Limb (tissue), 2 donors: ENCODE data around the gene RTN4R.
"Not testable (repeated sequence)": the region's sequence is repeated elsewhere in the genome, so short reads cannot be mapped to it uniquely, and the experiment has no call there.

Source experiments
- DNase-seq, 2 donors: peaks; one replicate each; pipeline ENCODE4 v3.0.0-alpha.2; 2016; ENCODE audit errors: extremely low spot score in 2 of 2

The RTN4R gene

GRCh38 chr22:20305894-20306645 lies 38.0 kb upstream of the RTN4R start:
- DNase-seq = no peak

GRCh38 chr22:20305230-20305893 lies 37.2 kb upstream of the RTN4R start:
- not testable (repeated sequence) for DNase-seq

- no peak for DNase-seq
These were observed 36.5 kb upstream of the RTN4R start for GRCh38 chr22:20304646-20305045.

GRCh38 chr22:20303229-20303534 lies 35.1 kb upstream of the RTN4R start:
- not testable (repeated sequence) for DNase-seq

GRCh38 chr22:20302438-20303228 lies 34.5 kb upstream of the RTN4R start:
- no peak for DNase-seq

GRCh38 chr22:20299746-20300136 lies 31.6 kb upstream of the RTN4R start:
- DNase-seq = no peak

- DNase-seq = peak; percentile 72 to 89
These were observed 31.0 kb upstream of the RTN4R start for GRCh38 chr22:20298803-20299745.

- DNase-seq = no peak
These were observed 30.1 kb upstream of the RTN4R start for GRCh38 chr22:20298110-20298802.

GRCh38 chr22:20297414-20298109 lies 29.4 kb upstream of the RTN4R start:
- no peak for DNase-seq

- DNase-seq = no peak
These were observed 28.5 kb upstream of the RTN4R start for GRCh38 chr22:20296598-20296997.

GRCh38 chr22:20295262-20296064 lies 27.3 kb upstream of the RTN4R start:
- no peak for DNase-seq

- DNase-seq = no peak
These were observed 24.6 kb upstream of the RTN4R start for GRCh38 chr22:20292673-20293232.

GRCh38 chr22:20292108-20292507 lies 24.0 kb upstream of the RTN4R start:
- no peak for DNase-seq

- no peak for DNase-seq
These were observed 23.5 kb upstream of the RTN4R start for GRCh38 chr22:20291604-20292063.

GRCh38 chr22:20291249-20291586 lies 23.1 kb upstream of the RTN4R start:
- DNase-seq = no peak

GRCh38 chr22:20290578-20291248 lies 22.6 kb upstream of the RTN4R start:
- no peak for DNase-seq

GRCh38 chr22:20290045-20290392 lies 21.9 kb upstream of the RTN4R start:
- no peak for DNase-seq
